Upper lobe of right lung (tissue), 1 donor: ENCODE results near the gene LEP. TPM values are rescaled to one million over a fixed set of nuclear protein-coding genes. Genes with fewer than 3 reads are reported as not detected.

Experiments used
- ATAC-seq: fragments of 200-7000 bp; cut with Tn5 transposase; one replicate; pipeline ENCODE4 v1.9.1; 2020; ENCODE audit warnings: mild to moderate bottlenecking, moderate library complexity
- DNase-seq: peaks from one replicate; pipeline ENCODE4 v3.0.0-alpha.2; 2020
- H3K27ac ChIP-seq: fragments of 200-600 bp; one replicate; pipeline ENCODE4 v1.8.0; 2022
- H3K27me3 ChIP-seq: fragments of 200-600 bp; one replicate; pipeline ENCODE4 v1.8.0; 2022; ENCODE audit warnings: mild to moderate bottlenecking
- H3K36me3 ChIP-seq: fragments of 200-600 bp; one replicate; pipeline ENCODE4 v1.8.0; 2022
- H3K4me1 ChIP-seq: fragments of 200-600 bp; one replicate; pipeline ENCODE4 v1.8.0; 2022
- H3K4me3 ChIP-seq: fragments of 200-600 bp; one replicate; pipeline ENCODE4 v1.8.0; 2022; ENCODE audit warnings: mild to moderate bottlenecking
- H3K9me3 ChIP-seq: fragments of 200-600 bp; one replicate; pipeline ENCODE4 v1.8.0; 2022
- CTCF ChIP-seq: fragments of 200-600 bp; IDR thresholded peaks from one replicate; pipeline ENCODE4 v1.8.0; 2022; ENCODE audit warnings: antibody characterized with exemption
- intact Hi-C: fragments of 100-400 bp; cut with DNase I; formaldehyde crosslinking; loops from one replicate; pipeline ENCODE4 v1.11.0; 2022
- total RNA-seq: library from RNA; stranded (reverse); fragmentation: NEBNext Ultra II Directional; extraction: Animal tissue kit (Norgen Biotek cat#: 25700); gene quantifications from one replicate; pipeline ENCODE4 v1.2.1, GENCODE V29; 2021
- donor health status: DM: no; HTN: yes; CAD: no; lungs with severe emphysema.

LEP gene
- total RNA-seq, 1 donor from 2014 or later = not detected

GRCh38 chr7:128299109-128299607 is 58.1 kb downstream of the LEP start:
- no peaks in the 10 kb centered on the region for H3K4me1 ChIP-seq
- H3K9me3 ChIP-seq = no peaks in the 10 kb centered on the region
- no peak overlapping the region for H3K27ac ChIP-seq
- H3K4me3 ChIP-seq = no peak overlapping the region
- intact Hi-C loops = no loop called here
- no peak for TF ChIP-seq CTCF
- ATAC-seq (no peak), DNase-seq (no peak)
- no peaks in the 10 kb centered on the region for H3K27me3 ChIP-seq
- peaks cover 15% of the 10 kb centered on the region for H3K36me3 ChIP-seq

DNA sequence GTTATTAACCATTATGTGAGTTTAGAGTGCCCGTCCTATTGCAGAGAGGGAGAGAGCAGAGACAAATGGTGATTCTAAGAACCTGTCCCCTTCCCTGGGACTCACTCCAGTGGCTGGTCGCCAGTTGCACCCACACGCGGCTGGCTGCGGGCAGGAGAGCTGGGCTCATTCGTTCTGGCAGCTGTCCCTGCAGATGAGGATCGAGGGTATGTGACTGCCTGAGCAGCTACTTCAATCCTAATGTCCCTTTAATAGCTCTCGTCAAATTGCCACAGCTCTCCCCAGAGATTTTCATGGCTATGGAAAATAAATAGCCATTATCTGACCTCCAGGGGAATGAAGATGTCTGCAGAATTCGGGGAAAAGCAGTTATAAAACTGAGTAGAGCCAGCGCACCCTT is 61.1 kb downstream of the LEP start:
- no peak overlapping the region for H3K4me3 ChIP-seq
- no peaks in the 10 kb centered on the region for H3K27me3 ChIP-seq
- ATAC-seq (no peak), DNase-seq (no peak)
- no peaks in the 10 kb centered on the region for H3K9me3 ChIP-seq
- no peak for TF ChIP-seq CTCF
- no peak overlapping the region for H3K27ac ChIP-seq
- H3K4me1 ChIP-seq = no peaks in the 10 kb centered on the region
- intact Hi-C loops = no loop called here
- peaks cover 35% of the 10 kb centered on the region for H3K36me3 ChIP-seq

GRCh38 chr7:128303133-128303532 is 62.1 kb downstream of the LEP start:
- no peaks in the 10 kb centered on the region for H3K27me3 ChIP-seq
- no peak overlapping the region for H3K27ac ChIP-seq
- no peaks in the 10 kb centered on the region for H3K9me3 ChIP-seq
- H3K36me3 ChIP-seq = peaks cover 45% of the 10 kb centered on the region
- ATAC-seq = no peak
- H3K4me1 ChIP-seq = no peaks in the 10 kb centered on the region
- no peak for DNase-seq
- H3K4me3 ChIP-seq = no peak overlapping the region
- TF ChIP-seq CTCF = no peak
- intact Hi-C loops = no loop called here

GRCh38 chr7:128303643-128304042 is 62.6 kb downstream of the LEP start:
- TF ChIP-seq CTCF = no peak
- Histone ChIP-seq H3K36me3 (peaks cover 50% of the 10 kb centered on the region), H3K9me3 (no peaks in the 10 kb centered on the region)

GRCh38 chr7:128304212-128304611 is 63.1 kb downstream of the LEP start:
- no peaks in the 10 kb centered on the region for H3K4me1 ChIP-seq
- no peak for TF ChIP-seq CTCF
- intact Hi-C loops = no loop called here
- no peak overlapping the region for H3K27ac ChIP-seq
- no peaks in the 10 kb centered on the region for H3K9me3 ChIP-seq
- DNase-seq (no peak), ATAC-seq (no peak)
- no peak overlapping the region for H3K4me3 ChIP-seq
- peaks cover 56% of the 10 kb centered on the region for H3K36me3 ChIP-seq
- no peaks in the 10 kb centered on the region for H3K27me3 ChIP-seq

More at GRCh38 chr7:128303643-128304042, 62.6 kb downstream of the LEP start:
- intact Hi-C loops = no loop called here
- H3K27me3 ChIP-seq = no peaks in the 10 kb centered on the region
- H3K4me3 ChIP-seq = no peak overlapping the region
- no peaks in the 10 kb centered on the region for H3K4me1 ChIP-seq
- no peak for DNase-seq
- H3K27ac ChIP-seq = no peak overlapping the region
- no peak for ATAC-seq

GRCh38 chr7:128307061-128307460 is 66.0 kb downstream of the LEP start:
- Histone ChIP-seq H3K27ac (no peak overlapping the region), H3K36me3 (peaks cover 82% of the 10 kb centered on the region), H3K27me3 (no peaks in the 10 kb centered on the region), H3K4me1 (no peaks in the 10 kb centered on the region), H3K4me3 (no peak overlapping the region), H3K9me3 (no peaks in the 10 kb centered on the region)
- intact Hi-C loops = no loop called here
- DNase-seq (no peak), ATAC-seq (no peak)
- TF ChIP-seq CTCF = no peak
